IPS-20b (cell line): ENCODE data around the gene TBC1D5.

Experiments used
- H3K27ac ChIP-seq: one replicate; pipeline ENCODE4 v1.5.1; 2013; ENCODE audit warnings: low read length
- H3K27me3 ChIP-seq: 2 replicates; pipeline ENCODE4 v1.6.1; 2013; ENCODE audit warnings: mild to moderate bottlenecking, low read length, inconsistent platforms; ENCODE audit not compliant: insufficient read depth
- H3K36me3 ChIP-seq: 2 replicates; pipeline ENCODE4 v1.6.1; 2013; ENCODE audit warnings: low read depth, mild to moderate bottlenecking, inconsistent platforms, low read length, moderate library complexity; ENCODE audit not compliant: insufficient read depth
- H3K4me1 ChIP-seq: 2 replicates; pipeline ENCODE4 v1.6.1; 2013; ENCODE audit warnings: mild to moderate bottlenecking, control low read depth, inconsistent platforms, low read length, moderate library complexity; ENCODE audit not compliant: insufficient read depth
- H3K4me3 ChIP-seq: 2 replicates; pipeline ENCODE4 v1.5.1; 2013; ENCODE audit warnings: mild to moderate bottlenecking, low read length, inconsistent platforms
- H3K9ac ChIP-seq: 2 replicates; pipeline ENCODE4 v1.6.1; 2013; ENCODE audit warnings: low read depth, mild to moderate bottlenecking, inconsistent platforms, low read length, moderate library complexity
- H3K9me3 ChIP-seq: 2 replicates; pipeline ENCODE4 v1.6.1; 2013; ENCODE audit warnings: mild to moderate bottlenecking, low read depth, low read length, inconsistent platforms; ENCODE audit not compliant: insufficient read depth

Gene TBC1D5

DNA sequence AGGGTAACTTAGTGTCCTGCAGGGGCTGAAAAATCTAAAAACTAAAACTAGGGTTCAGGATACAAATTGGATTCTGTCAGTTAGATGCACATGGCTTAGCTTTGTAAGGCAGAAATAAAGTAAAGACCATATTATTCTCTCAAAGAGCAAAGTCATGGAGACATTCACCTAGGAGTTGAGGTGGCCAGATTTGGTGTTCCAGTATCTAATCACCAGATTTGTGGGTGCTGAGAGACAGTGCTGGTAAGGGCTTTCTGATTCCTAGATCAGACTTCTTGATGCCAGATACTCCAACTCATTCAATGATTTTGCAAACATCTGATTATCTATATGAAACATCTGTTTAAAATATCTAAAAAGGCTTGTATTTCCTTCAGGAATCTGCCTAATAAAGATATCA is 28.3 kb upstream of the TBC1D5 start:
- H3K36me3 ChIP-seq = no peaks in the 10 kb centered on the region
- H3K27ac ChIP-seq = no peak overlapping the region
- no peak overlapping the region for H3K4me3 ChIP-seq
- H3K9me3 ChIP-seq = no peaks in the 10 kb centered on the region
- no peak overlapping the region for H3K9ac ChIP-seq
- no peaks in the 10 kb centered on the region for H3K4me1 ChIP-seq
- no peaks in the 10 kb centered on the region for H3K27me3 ChIP-seq

DNA sequence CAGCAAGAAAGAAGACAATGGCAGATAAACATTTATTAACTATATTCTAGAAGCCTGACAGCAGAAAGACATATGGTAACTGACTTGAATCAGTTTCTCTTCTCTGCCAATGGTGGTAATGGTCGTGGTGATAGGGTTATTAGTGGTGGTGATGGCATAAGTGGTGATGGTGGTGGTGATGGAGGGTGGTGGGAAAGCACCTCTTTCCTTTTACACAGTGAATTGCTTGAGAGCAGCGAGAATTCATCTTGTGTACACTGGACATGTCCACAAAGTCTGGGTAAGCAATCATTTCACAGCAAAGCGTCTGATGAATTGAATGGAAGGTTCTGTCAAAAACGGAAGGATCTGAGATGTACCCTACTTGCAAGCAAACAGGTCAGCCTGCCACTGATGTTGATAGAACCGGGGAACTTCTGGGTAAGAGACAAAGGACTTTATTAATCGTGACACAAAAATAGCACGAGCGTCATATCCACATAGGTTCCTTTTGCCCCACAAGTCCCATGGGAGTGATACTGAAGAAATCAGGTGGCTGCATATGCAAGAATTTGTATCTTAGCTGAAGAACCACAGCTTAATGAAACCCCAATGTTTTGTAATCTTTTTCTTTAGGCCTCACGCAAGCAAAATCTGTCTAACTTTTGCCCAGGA is 23.5 kb upstream of the TBC1D5 start:
- H3K27me3 ChIP-seq = no peaks in the 10 kb centered on the region
- H3K9ac ChIP-seq = no peak overlapping the region
- H3K4me1 ChIP-seq = no peaks in the 10 kb centered on the region
- H3K36me3 ChIP-seq = no peaks in the 10 kb centered on the region
- H3K9me3 ChIP-seq = no peaks in the 10 kb centered on the region
- no peak overlapping the region for H3K27ac ChIP-seq
- no peak overlapping the region for H3K4me3 ChIP-seq

DNA sequence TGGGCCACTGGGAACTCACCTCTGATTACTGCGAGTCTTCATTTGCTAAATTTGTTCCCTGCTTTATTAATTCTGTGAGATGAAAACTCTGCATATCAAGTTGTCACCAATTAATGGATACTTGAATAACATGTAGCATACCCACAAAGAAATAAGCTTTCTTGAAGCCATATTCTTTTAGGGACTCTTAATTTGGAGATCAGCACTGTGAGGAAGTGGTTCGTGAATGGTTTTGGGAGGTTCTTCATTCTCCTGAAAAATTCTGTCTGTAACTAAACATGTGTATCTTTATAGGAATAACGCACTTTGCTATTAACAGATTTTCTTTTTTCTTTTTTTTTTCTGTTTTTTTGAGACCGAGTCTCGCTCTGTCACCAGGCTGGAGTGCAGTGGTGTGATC is 19.1 kb upstream of the TBC1D5 start:
- H3K36me3 ChIP-seq = no peaks in the 10 kb centered on the region
- H3K9me3 ChIP-seq = no peaks in the 10 kb centered on the region
- no peaks in the 10 kb centered on the region for H3K27me3 ChIP-seq
- no peak overlapping the region for H3K27ac ChIP-seq
- H3K4me1 ChIP-seq = peaks cover 8% of the 10 kb centered on the region
- H3K9ac ChIP-seq = no peak overlapping the region
- H3K4me3 ChIP-seq = no peak overlapping the region

DNA sequence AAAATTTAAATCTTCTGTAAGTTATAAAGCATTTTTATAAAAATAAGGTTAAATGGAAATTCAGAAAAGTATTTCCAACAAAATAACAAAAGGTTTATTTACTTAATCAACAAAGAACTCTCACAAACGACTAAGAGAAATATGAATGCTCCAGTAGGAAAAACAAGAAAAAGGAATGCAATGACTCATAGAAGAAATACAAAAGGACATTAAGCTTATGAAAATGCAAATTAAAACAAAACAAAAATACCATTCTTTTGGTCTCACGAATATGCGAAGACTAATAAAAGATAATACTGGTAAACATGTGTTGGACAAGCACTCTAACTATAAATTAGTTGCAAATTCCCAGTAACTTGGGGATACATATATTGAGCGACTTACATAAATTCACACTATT is 17.5 kb upstream of the TBC1D5 start:
- no peaks in the 10 kb centered on the region for H3K9me3 ChIP-seq
- no peak overlapping the region for H3K9ac ChIP-seq
- H3K27ac ChIP-seq = no peak overlapping the region
- H3K4me1 ChIP-seq = peaks cover 8% of the 10 kb centered on the region
- no peak overlapping the region for H3K4me3 ChIP-seq
- no peaks in the 10 kb centered on the region for H3K36me3 ChIP-seq
- no peaks in the 10 kb centered on the region for H3K27me3 ChIP-seq

DNA sequence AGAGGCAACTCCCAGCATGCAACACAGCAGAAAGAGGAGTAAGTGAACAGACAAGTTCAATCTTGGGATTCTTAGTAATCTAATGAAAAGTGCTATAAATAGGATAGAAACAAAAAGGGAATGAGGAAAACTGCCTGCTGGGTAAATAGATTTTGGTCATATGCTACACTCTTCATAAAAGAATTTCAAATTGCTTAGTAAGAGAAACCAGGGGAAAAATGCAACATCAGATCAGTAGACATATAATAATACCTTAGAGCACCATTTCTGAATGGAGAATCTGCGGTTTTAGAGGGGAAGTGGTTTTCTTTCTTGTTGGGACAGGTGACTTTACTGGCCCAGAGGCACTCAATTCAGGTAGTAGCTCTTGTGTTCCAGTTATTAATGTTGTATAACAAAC is 13.4 kb upstream of the TBC1D5 start:
- Histone ChIP-seq H3K9me3 (no peaks in the 10 kb centered on the region), H3K4me3 (no peak overlapping the region), H3K4me1 (peaks cover 8% of the 10 kb centered on the region)

DNA sequence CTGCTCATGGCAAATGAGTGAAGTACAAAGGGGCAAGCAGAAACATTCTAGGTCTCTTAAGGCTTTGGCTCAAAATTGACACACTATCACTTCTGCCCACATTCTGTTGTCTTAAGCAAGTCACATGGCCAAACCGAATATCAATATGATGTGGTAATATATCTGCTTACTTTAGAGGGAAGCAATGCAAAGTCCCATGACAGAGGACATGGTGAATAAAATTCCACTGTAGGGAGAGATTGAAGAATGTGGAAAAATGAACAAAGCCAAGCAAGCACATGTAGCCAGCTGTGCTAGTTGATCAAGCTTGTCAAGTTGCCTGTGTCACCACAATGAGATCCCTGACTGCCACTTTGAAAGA is 11.2 kb upstream of the TBC1D5 start:
- H3K4me1 ChIP-seq = no peaks in the 10 kb centered on the region
- H3K27me3 ChIP-seq = no peaks in the 10 kb centered on the region
- H3K9me3 ChIP-seq = no peaks in the 10 kb centered on the region
- H3K27ac ChIP-seq = no peak overlapping the region
- H3K4me3 ChIP-seq = no peak overlapping the region
- H3K9ac ChIP-seq = no peak overlapping the region
- no peaks in the 10 kb centered on the region for H3K36me3 ChIP-seq

More for the DNA sequence above, 13.4 kb upstream of the TBC1D5 start:
- no peaks in the 10 kb centered on the region for H3K27me3 ChIP-seq
- H3K9ac ChIP-seq = no peak overlapping the region
- no peaks in the 10 kb centered on the region for H3K36me3 ChIP-seq
- H3K27ac ChIP-seq = no peak overlapping the region

DNA sequence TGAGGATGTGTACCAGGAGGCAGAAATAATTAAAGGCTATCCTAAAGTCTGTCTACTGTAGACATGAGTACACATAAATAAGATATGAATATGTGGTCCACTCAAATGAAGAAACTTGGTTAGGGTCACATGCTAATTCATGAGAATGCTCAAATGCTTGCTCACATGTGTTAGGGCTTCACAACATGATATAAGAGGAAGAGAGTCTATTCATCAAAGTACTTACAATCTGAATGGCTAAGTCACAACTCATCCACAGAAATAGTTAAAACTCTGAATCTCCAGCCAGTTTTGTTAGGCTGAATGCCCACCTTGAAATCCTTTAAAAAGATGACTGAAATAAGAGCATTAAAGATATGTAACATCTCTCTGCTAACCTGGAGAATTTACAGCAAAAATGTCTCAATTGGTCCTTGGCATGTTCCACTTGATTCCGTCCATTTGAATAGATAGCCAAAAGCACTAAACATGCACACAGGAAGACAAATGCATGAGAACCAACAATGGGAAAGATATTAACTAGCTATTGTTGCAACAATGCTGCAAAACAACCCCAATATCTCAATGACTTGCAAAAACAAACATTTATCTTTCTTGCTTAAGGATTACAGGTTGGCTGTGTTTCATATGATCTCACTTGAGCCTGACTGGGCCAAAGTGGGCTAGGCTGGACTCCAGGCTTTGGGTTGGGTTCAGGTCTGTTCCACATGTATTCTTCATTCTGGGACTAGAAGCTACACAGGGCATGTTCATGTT is 10.6 kb upstream of the TBC1D5 start:
- H3K4me3 ChIP-seq = no peak overlapping the region
- no peaks in the 10 kb centered on the region for H3K36me3 ChIP-seq
- no peaks in the 10 kb centered on the region for H3K9me3 ChIP-seq
- H3K27me3 ChIP-seq = no peaks in the 10 kb centered on the region
- H3K4me1 ChIP-seq = no peaks in the 10 kb centered on the region
- no peak overlapping the region for H3K27ac ChIP-seq
- H3K9ac ChIP-seq = no peak overlapping the region

DNA sequence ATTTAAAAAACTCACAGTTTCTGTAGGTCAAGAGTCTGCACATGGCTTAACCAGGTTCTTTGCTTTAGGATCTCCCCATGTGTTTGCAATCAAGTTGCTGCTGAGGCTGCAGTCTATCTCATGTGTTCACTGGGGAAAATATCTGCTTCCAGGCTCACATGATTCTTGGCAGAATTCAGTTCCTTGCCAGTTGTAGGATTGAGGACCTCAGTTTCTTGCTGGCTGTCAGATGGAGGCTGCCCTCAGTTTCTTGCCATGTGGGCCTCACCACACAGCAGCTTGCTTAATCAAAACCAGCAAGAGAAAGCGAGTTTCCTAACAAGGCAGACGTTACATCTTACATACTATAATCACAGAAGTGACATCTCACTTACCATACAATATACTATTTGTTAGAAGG is 10.0 kb upstream of the TBC1D5 start:
- Histone ChIP-seq H3K4me1 (no peaks in the 10 kb centered on the region), H3K27ac (no peak overlapping the region), H3K9ac (no peak overlapping the region), H3K36me3 (no peaks in the 10 kb centered on the region), H3K9me3 (no peaks in the 10 kb centered on the region), H3K27me3 (no peaks in the 10 kb centered on the region), H3K4me3 (no peak overlapping the region)

DNA sequence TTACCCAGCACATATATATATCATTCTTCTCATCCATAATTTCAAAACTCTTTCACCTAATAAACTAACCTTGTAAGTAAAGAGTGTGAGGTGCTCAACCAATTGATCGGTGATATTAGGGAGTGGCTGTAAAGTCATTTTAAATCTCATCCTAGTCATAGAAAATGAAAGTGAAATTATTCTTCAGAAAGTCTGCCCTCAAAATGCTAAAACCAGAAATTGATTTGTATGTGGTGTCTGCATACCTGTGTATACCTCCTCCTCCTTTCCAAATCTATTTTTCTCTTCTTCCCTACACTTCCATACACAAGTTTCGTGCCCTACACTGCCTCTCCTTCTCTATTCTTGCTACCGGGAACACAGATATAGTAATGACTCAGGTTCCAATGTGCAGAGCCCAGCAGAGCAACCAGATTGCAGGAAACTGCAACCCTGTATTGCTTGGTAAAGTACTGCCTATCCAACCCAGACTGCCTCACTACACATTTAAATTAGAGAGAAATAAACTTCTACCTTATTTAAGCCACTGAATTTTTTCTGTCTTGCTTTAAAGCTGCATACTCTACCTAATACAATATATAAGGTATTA is 7.4 kb upstream of the TBC1D5 start:
- no peaks in the 10 kb centered on the region for H3K27me3 ChIP-seq
- H3K9me3 ChIP-seq = no peaks in the 10 kb centered on the region
- no peak overlapping the region for H3K9ac ChIP-seq
- H3K4me3 ChIP-seq = no peak overlapping the region
- no peak overlapping the region for H3K27ac ChIP-seq
- no peaks in the 10 kb centered on the region for H3K36me3 ChIP-seq
- H3K4me1 ChIP-seq = no peaks in the 10 kb centered on the region

DNA sequence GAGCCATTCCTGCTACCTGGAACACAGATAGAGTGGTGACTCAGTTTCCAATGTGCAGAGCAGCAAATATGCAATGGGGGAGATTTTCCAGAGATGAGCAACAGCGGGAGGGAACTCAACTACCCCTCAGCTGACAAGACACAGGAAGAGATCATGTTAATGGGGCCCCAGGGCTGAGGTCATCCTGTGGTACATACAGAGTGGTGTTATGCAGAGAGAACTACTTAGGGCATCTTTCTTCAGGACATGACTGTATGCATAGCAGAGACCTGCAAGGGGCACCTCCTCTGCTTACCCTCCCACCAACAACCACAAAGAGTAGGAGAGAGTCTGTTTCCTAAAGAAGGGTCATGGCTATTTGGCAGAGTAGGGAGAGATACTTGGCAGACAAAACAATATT is 6.8 kb upstream of the TBC1D5 start:
- Histone ChIP-seq H3K4me1 (no peaks in the 10 kb centered on the region), H3K9ac (no peak overlapping the region), H3K27ac (no peak overlapping the region), H3K9me3 (no peaks in the 10 kb centered on the region), H3K36me3 (no peaks in the 10 kb centered on the region), H3K4me3 (no peak overlapping the region), H3K27me3 (no peaks in the 10 kb centered on the region)

DNA sequence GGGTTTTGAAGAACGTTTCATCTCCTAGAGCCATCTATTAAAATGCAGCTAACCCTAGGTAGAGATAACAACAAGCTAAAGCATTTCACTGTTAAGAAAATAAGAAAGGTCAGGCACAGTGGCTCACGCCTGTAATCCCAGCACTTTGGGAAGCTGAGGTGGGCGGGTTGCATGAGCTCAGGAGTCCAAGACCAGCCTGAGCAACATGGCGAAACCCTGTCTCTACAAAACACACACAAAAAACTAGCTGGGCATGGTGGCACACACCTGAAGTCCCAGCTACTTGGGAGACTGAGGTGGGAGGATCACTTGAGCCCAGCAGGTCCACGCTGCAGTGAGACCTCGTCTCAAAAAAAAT is 5.4 kb upstream of the TBC1D5 start:
- H3K9ac ChIP-seq = no peak overlapping the region
- H3K4me1 ChIP-seq = peaks cover 11% of the 10 kb centered on the region; the same call in 1 of the 2 replicates
- H3K27me3 ChIP-seq = no peaks in the 10 kb centered on the region
- H3K36me3 ChIP-seq = no peaks in the 10 kb centered on the region
- no peak overlapping the region for H3K4me3 ChIP-seq
- no peaks in the 10 kb centered on the region for H3K9me3 ChIP-seq
- H3K27ac ChIP-seq = no peak overlapping the region
